Esophagus squamous epithelium (tissue), 4 donors: Measurements from ENCODE around the gene LRRC8E.

Experiments
- POLR2A ChIP-seq, 4 donors: fragments of 450-650 bp; IDR thresholded peaks; one replicate each; pipeline ENCODE4 v1.6.1; 2017; ENCODE audit warnings: antibody characterized with exemption in 4 of 4, mild to moderate bottlenecking in 4 of 4, moderate library complexity in 3 of 4
- TF ChIP-seq, protein P1 (sequence below), 6 experiments: fragments of 450-650 bp in 4 of 6; fragments of 200-600 bp in 2 of 6; sonication (generic) in 2 of 6; IDR thresholded peaks; one replicate each; pipeline ENCODE4 v1.5.1; 2016 to 2019; ENCODE audit warnings: antibody characterized with exemption in 6 of 6, mild to moderate bottlenecking in 4 of 6, moderate library complexity in 4 of 6

DNA sequence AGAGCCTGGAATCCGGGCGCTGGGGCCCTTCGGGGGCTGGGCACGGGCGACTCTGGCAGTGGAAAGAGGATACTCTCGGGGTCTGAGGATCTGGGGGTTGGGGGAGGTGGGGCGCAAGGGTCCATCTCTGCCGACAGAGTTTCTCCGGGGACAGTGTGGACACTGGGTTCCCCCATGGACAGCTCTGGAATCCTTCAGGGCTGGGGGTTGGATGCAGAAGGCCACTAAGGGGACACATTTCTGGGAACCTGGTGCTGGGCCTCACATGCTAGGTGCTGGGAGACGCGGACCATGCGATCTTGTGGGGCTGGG is 28.6 kb downstream of the LRRC8E start:
- TF ChIP-seq, protein P1, sequence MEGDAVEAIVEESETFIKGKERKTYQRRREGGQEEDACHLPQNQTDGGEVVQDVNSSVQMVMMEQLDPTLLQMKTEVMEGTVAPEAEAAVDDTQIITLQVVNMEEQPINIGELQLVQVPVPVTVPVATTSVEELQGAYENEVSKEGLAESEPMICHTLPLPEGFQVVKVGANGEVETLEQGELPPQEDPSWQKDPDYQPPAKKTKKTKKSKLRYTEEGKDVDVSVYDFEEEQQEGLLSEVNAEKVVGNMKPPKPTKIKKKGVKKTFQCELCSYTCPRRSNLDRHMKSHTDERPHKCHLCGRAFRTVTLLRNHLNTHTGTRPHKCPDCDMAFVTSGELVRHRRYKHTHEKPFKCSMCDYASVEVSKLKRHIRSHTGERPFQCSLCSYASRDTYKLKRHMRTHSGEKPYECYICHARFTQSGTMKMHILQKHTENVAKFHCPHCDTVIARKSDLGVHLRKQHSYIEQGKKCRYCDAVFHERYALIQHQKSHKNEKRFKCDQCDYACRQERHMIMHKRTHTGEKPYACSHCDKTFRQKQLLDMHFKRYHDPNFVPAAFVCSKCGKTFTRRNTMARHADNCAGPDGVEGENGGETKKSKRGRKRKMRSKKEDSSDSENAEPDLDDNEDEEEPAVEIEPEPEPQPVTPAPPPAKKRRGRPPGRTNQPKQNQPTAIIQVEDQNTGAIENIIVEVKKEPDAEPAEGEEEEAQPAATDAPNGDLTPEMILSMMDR (IDR thresholded peaks at IDR 0.05), result peak in 1 of 6 experiments; percentile 5
- no peak for TF ChIP-seq POLR2A (IDR thresholded peaks at IDR 0.05)
